Panc1 (cell line): ENCODE data around the gene MAL. TPM values are rescaled to one million over a fixed set of nuclear protein-coding genes. Genes with fewer than 3 reads are reported as not detected.

Source experiments
- ATAC-seq: fragments of 200-7000 bp; cut with Tn5 transposase; 2 replicates; pipeline ENCODE4 v1.9.1; 2020; ENCODE audit warnings: mild to moderate bottlenecking, moderate library complexity
- BruUV-seq: library from RNA; stranded (reverse); fragments of 400-500 nt; replicated peaks from 2 replicates; lab custom pipeline; 2021; lab: Mats Ljungman, UMichigan
- CTCF ChIA-PET: fragments of 300-600 bp; sonication (Branson Sonifier 250); formaldehyde crosslinking; loops from one replicate; lab custom pipeline; 2022; ENCODE audit warnings: antibody characterized with exemption; lab: Charles Lee
- POLR2A ChIA-PET: fragments of 300-600 bp; sonication (Branson Sonifier 250); formaldehyde crosslinking; loops from one replicate; lab custom pipeline; 2022; ENCODE audit warnings: antibody characterized with exemption; lab: Charles Lee
- DNase-seq: peaks from one replicate; pipeline ENCODE4 v3.0.0-alpha.2; 2010; ENCODE audit warnings: low read depth, low spot score
- H3K27ac ChIP-seq: 2 replicates; pipeline ENCODE4 v1.5.1; 2011; ENCODE audit warnings: mild to moderate bottlenecking, low read length, inconsistent platforms
- H3K27me3 ChIP-seq: fragments of 200-500 bp; sonication (Bioruptor generic); 2 replicates; pipeline ENCODE4 v1.6.0; 2014; ENCODE audit warnings: low read length, inconsistent platforms; ENCODE audit not compliant: control insufficient read depth, insufficient read depth
- H3K36me3 ChIP-seq: fragments of 200-500 bp; sonication (Bioruptor generic); 2 replicates; pipeline ENCODE4 v1.5.1; 2014; ENCODE audit warnings: inconsistent platforms, mild to moderate bottlenecking, low read length, moderate library complexity; ENCODE audit not compliant: control insufficient read depth, insufficient read depth
- H3K4me1 ChIP-seq: 2 replicates; pipeline ENCODE4 v1.5.1; 2011; ENCODE audit warnings: inconsistent platforms, mild to moderate bottlenecking, low read length, moderate library complexity; ENCODE audit not compliant: control insufficient read depth, insufficient read depth
- H3K4me3 ChIP-seq, 2 experiments: 2 replicates each; pipeline ENCODE4 v1.5.1; 2011 to 2012; ENCODE audit warnings: low read depth in 2 of 2, low read length in 2 of 2, mild to moderate bottlenecking in 2 of 2, inconsistent platforms in 1 of 2, moderate library complexity in 1 of 2
- H3K9me3 ChIP-seq: fragments of 200-500 bp; sonication (Bioruptor generic); 2 replicates; pipeline ENCODE4 v1.5.1; 2014; ENCODE audit warnings: low read depth, mild to moderate bottlenecking, inconsistent platforms, low read length, moderate library complexity; ENCODE audit not compliant: control insufficient read depth, insufficient read depth
- CTCF ChIP-seq: fragments of 450-650 bp; IDR thresholded peaks from 2 replicates; pipeline ENCODE4 v1.5.1; 2017; ENCODE audit warnings: mild to moderate bottlenecking
- POLR2AphosphoS5 ChIP-seq: IDR thresholded peaks from 2 replicates; pipeline ENCODE4 v1.6.1; 2012; ENCODE audit warnings: mild to moderate bottlenecking, low read depth, low read length, moderate library complexity
- REST ChIP-seq, 2 experiments: IDR thresholded peaks; 2 replicates each; pipeline ENCODE4 v1.6.1; 2011 to 2012; ENCODE audit warnings: low read depth in 2 of 2, control low read depth in 1 of 2, low read length in 1 of 2, mild to moderate bottlenecking in 1 of 2, moderate library complexity in 1 of 2; ENCODE audit not compliant: insufficient read depth in 1 of 2
- SIN3A ChIP-seq: IDR thresholded peaks from 2 replicates; pipeline ENCODE4 v1.6.1; 2012; ENCODE audit warnings: low read depth, mild to moderate bottlenecking, low read length, moderate library complexity, borderline replicate concordance; ENCODE audit not compliant: insufficient read depth
- TCF7L2 ChIP-seq: IDR thresholded peaks from 2 replicates; pipeline ENCODE4 v1.6.1; 2011; ENCODE audit warnings: mild to moderate bottlenecking, low read depth, low read length, inconsistent platforms
- in situ Hi-C: cut with HindIII; loops from 2 replicates; pipeline ENCODE4 v1.10.0; 2016; ENCODE audit warnings: low sequenced_read_pairs, low pct_unique_long_range_greater_than_20kb
- intact Hi-C: fragments of 100-400 bp; cut with micrococcal nuclease; formaldehyde crosslinking; loops from one replicate; pipeline ENCODE4 v1.10.0; 2022; ENCODE audit not compliant: unreplicated experiment
- total RNA-seq: library from RNA; stranded (reverse); gene quantifications from one replicate; pipeline ENCODE4 v1.2.1, GENCODE V29; 2021; ENCODE audit not compliant: unreplicated experiment

Gene MAL
- total RNA-seq, 1 experiment from 2014 or later: 1.3 TPM

DNA sequence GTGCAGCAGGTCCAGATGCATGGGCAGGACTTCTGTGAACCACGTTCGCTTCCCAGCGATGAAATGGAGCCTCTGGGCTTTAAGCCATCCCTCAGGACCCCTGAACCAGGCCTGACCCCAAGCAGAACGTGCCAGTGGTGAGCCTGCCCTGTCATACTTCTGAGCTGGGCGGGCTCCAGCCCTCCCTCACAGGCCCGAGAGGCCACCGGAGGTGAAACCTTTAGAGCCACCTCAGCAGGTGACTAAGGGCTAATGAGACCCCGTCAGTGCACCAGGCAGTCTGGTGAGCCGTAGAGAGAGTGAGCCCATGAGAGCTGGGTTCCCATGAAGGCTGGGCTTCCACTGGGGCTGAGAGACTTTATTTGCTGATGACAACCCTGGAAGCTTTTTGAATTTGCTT is 8.9 kb upstream of the MAL start:
- intact Hi-C loops (no loop called here), in situ Hi-C loops (no loop called here)
- no peaks in the 10 kb centered on the region for H3K36me3 ChIP-seq
- ATAC-seq (no peak), DNase-seq (no peak)
- H3K9me3 ChIP-seq: no peaks in the 10 kb centered on the region
- no peak overlapping the region for H3K27ac ChIP-seq
- no peak overlapping the region for H3K4me3 ChIP-seq
- no peak for TF ChIP-seq CTCF
- no peak for TF ChIP-seq SIN3A
- no peak for TF ChIP-seq TCF7L2
- no peak for TF ChIP-seq REST (IDR thresholded peaks at IDR 0.05; ENCODE audit: insufficient read depth in 1 of 2, low read depth in 2 of 2, low read length in 1 of 2)
- no peak for TF ChIP-seq POLR2AphosphoS5
- CTCF ChIA-PET: no interaction called here
- no peaks in the 10 kb centered on the region for H3K4me1 ChIP-seq
- H3K27me3 ChIP-seq: no peaks in the 10 kb centered on the region
- POLR2A ChIA-PET: no interaction called here
- BruUV-seq: no TSS peak

GRCh38 chr2:95017071-95017501 is 8.4 kb upstream of the MAL start:
- POLR2A ChIA-PET: no interaction called here
- no peak overlapping the region for H3K4me3 ChIP-seq
- H3K4me1 ChIP-seq: no peaks in the 10 kb centered on the region
- no peak for DNase-seq
- H3K9me3 ChIP-seq: no peaks in the 10 kb centered on the region
- TF ChIP-seq SIN3A (no peak), TCF7L2 (no peak), CTCF (no peak), REST (IDR thresholded peaks at IDR 0.05; ENCODE audit: insufficient read depth in 1 of 2, low read depth in 2 of 2, low read length in 1 of 2) (no peak), POLR2AphosphoS5 (no peak)
- no peaks in the 10 kb centered on the region for H3K36me3 ChIP-seq
- CTCF ChIA-PET: no interaction called here
- BruUV-seq: no TSS peak
- intact Hi-C loops (no loop called here), in situ Hi-C loops (no loop called here)
- H3K27me3 ChIP-seq: no peaks in the 10 kb centered on the region
- no peak for ATAC-seq
- no peak overlapping the region for H3K27ac ChIP-seq
